Ascending aorta (tissue), 2 donors: Measurements from ENCODE around the gene MSANTD3. TPM values are rescaled to one million over a fixed set of nuclear protein-coding genes. Genes with fewer than 3 reads are reported as not detected.
"Not testable (repeated sequence)": the region's sequence is repeated elsewhere in the genome, so short reads cannot be mapped to it uniquely, and the experiment has no call there.

Source experiments
- DNase-seq, 2 donors: peaks; one replicate each; pipeline ENCODE4 v3.0.0-alpha.2; 2019; ENCODE audit warnings: low spot score in 2 of 2
- H3K27ac ChIP-seq, 2 donors: fragments of 200-600 bp; sonication (generic); one replicate each; pipeline ENCODE4 v1.5.1; 2016 to 2017; ENCODE audit warnings: mild to moderate bottlenecking in 1 of 2
- H3K27me3 ChIP-seq: fragments of 200-600 bp; sonication (generic); one replicate; pipeline ENCODE4 v1.5.1; 2017
- H3K36me3 ChIP-seq, 2 donors: fragments of 200-600 bp; sonication (generic); one replicate each; pipeline ENCODE4 v1.5.1; 2016
- H3K4me1 ChIP-seq, 2 donors: fragments of 200-600 bp; sonication (generic); one replicate each; pipeline ENCODE4 v1.5.1; 2016 to 2017; ENCODE audit warnings: mild to moderate bottlenecking in 1 of 2
- H3K4me3 ChIP-seq, 2 donors: fragments of 200-600 bp; sonication (generic); one replicate each; pipeline ENCODE4 v1.5.1; 2016 to 2017; ENCODE audit warnings: mild to moderate bottlenecking in 1 of 2
- H3K9me3 ChIP-seq, 2 donors: fragments of 200-600 bp; sonication (generic); one replicate each; pipeline ENCODE4 v1.5.1; 2016
- CTCF ChIP-seq, 3 experiments: fragments of 200-600 bp in 2 of 3; fragments of 450-650 bp in 1 of 3; sonication (generic) in 2 of 3; IDR thresholded peaks; one replicate each; pipeline ENCODE4 v1.5.1; 2016 to 2019; ENCODE audit warnings: antibody characterized with exemption in 3 of 3, mild to moderate bottlenecking in 1 of 3, moderate library complexity in 1 of 3
- intact Hi-C: fragments of 100-400 bp; cut with DNase I; formaldehyde crosslinking; loops from one replicate; pipeline ENCODE4 v1.15.1; 2023
- total RNA-seq: library from RNA; depleted of rRNA; stranded (reverse); fragments of >200 nt; gene quantifications from one replicate; pipeline ENCODE4 v1.1.0, GENCODE V29; 2016

MSANTD3 gene
- total RNA-seq, 1 donor from 2014 or later = 2.8 TPM

- peak; percentile 44 to 94 for DNase-seq
- no peak overlapping the region for H3K27ac ChIP-seq
- no peaks in the 10 kb centered on the region for H3K9me3 ChIP-seq
- no peaks in the 10 kb centered on the region for H3K36me3 ChIP-seq
- H3K4me3 ChIP-seq = peak overlapping the region; percentile 60 to 78
- H3K27me3 ChIP-seq = no peaks in the 10 kb centered on the region
- no peaks in the 10 kb centered on the region for H3K4me1 ChIP-seq
- intact Hi-C loops = loop anchor here (1.0 to 5.0 kb wide), 4 partner anchors 15 to 589 kb away; partner anchors contain the start of genes NR4A3 and TEX10
- TF ChIP-seq CTCF (IDR thresholded peaks at IDR 0.05) = no peak
Observed at GRCh38 chr9:100411472-100412283, 15.3 kb upstream of the MSANTD3 start.

GRCh38 chr9:100413839-100414420, 13.0 kb upstream of the MSANTD3 start:
- Histone ChIP-seq H3K4me3 (no peak overlapping the region), H3K27me3 (no peaks in the 10 kb centered on the region), H3K27ac (no peak overlapping the region), H3K36me3 (no peaks in the 10 kb centered on the region), H3K9me3 (no peaks in the 10 kb centered on the region), H3K4me1 (no peaks in the 10 kb centered on the region)
- no peak for DNase-seq
- no peak for TF ChIP-seq CTCF (IDR thresholded peaks at IDR 0.05)
- intact Hi-C loops = loop anchor here (5.0 kb wide), 2 partner anchors 183 to 592 kb away; partner anchors contain the start of gene NR4A3

GRCh38 chr9:100417815-100418214, 9.1 kb upstream of the MSANTD3 start:
- Histone ChIP-seq H3K36me3 (no peaks in the 10 kb centered on the region), H3K4me3 (no peak overlapping the region), H3K9me3 (no peaks in the 10 kb centered on the region), H3K27me3 (no peaks in the 10 kb centered on the region), H3K4me1 (no peaks in the 10 kb centered on the region), H3K27ac (no peak overlapping the region)
- intact Hi-C loops = no loop called here
- no peak for DNase-seq
- no peak for TF ChIP-seq CTCF (IDR thresholded peaks at IDR 0.05)

- Histone ChIP-seq H3K27ac (no peak overlapping the region), H3K4me3 (no peak overlapping the region), H3K27me3 (no peaks in the 10 kb centered on the region), H3K36me3 (no peaks in the 10 kb centered on the region), H3K9me3 (no peaks in the 10 kb centered on the region), H3K4me1 (no peaks in the 10 kb centered on the region)
- TF ChIP-seq CTCF (IDR thresholded peaks at IDR 0.05) = no peak
- intact Hi-C loops = no loop called here
- no peak for DNase-seq
Observed at GRCh38 chr9:100419166-100419565, 7.8 kb upstream of the MSANTD3 start.

GRCh38 chr9:100421116-100421515, 5.8 kb upstream of the MSANTD3 start:
- H3K4me3 ChIP-seq, H3K36me3 ChIP-seq, H3K27me3 ChIP-seq, H3K27ac ChIP-seq, H3K4me1 ChIP-seq, DNase-seq, intact Hi-C loops, H3K9me3 ChIP-seq: not testable (repeated sequence)

GRCh38 chr9:100425758-100426157, 1.2 kb upstream of the MSANTD3 start:
- TF ChIP-seq CTCF (IDR thresholded peaks at IDR 0.05) = no peak
- Histone ChIP-seq H3K27ac (peak overlapping the region; percentile 87 to 89), H3K9me3 (no peaks in the 10 kb centered on the region), H3K4me3 (peak overlapping the region in 1 of 2 donors; percentile 69), H3K27me3 (no peaks in the 10 kb centered on the region), H3K4me1 (peaks cover 0 to 26% of the 10 kb centered on the region in 2 donors), H3K36me3 (no peaks in the 10 kb centered on the region)
- intact Hi-C loops = loop anchor here (1.0 to 5.0 kb wide), 6 partner anchors 14 to 1628 kb away; partner anchors contain the start of genes ANKS6, ERP44, INVS and MRPL50
- no peak for DNase-seq
